T-helper 2 cell treated with Interferon-gamma antibody and Interleukin-4, amounts not matched to agents 100 ng/mL and 5 ng/mL, for 36 hours (primary cell): ENCODE data around the gene HNF1A. TPM values are rescaled to one million over a fixed set of nuclear protein-coding genes. Genes with fewer than 3 reads are reported as not detected.

Experiments used
- intact Hi-C: fragments of 100-400 bp; cut with micrococcal nuclease; formaldehyde crosslinking; loops from one replicate; pipeline ENCODE4 v1.15.1; 2023
- total RNA-seq: library from RNA; stranded (reverse); gene quantifications from 2 replicates; pipeline ENCODE4 v1.2.3, GENCODE V29; 2022

The HNF1A gene
- total RNA-seq, 1 donor from 2014 or later: not detected

DNA sequence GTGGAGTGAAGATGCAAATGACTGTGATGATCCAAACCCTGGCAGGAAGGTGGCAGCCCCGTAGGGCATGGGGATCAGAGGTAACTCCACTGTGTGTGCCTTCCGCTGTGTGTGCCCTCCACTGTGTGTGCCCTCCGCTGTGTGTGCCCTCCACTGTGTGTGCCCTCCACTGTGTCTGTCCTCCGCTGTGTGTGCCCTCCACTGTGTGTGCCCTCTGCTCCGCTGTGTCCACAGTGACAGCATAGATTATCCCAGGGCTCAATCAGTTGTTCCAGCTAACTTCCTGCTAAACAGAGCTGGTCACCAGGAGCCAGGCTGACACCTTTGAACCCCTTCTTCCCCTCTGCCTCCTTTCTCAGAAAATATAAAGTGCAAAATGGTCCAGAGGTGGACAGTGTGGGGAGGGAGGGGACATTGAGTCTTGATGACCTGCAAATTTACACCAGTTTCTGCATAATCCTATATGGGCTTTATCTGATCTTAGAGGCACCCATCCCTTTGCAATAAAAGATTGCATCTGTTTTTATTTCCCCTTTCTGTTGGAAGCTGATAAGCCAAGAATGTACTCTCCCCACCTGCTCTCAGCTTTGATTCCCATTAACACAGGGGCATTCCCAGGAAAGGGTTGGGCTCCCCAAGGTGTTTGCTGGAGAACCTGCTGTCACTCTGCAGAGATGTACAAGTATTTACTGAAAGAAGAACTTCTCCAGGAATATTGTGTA lies 21.6 kb upstream of the HNF1A start:
- intact Hi-C loops: no loop called here

- intact Hi-C loops: no loop called here
Observed at GRCh38 chr12:120959111-120959878, 19.0 kb upstream of the HNF1A start.

GRCh38 chr12:120960657-120961056 lies 17.7 kb upstream of the HNF1A start:
- intact Hi-C loops: loop anchor here (10.0 kb wide), 1 partner anchor 236 kb away; the partner anchor contains the start of gene ACADS

DNA sequence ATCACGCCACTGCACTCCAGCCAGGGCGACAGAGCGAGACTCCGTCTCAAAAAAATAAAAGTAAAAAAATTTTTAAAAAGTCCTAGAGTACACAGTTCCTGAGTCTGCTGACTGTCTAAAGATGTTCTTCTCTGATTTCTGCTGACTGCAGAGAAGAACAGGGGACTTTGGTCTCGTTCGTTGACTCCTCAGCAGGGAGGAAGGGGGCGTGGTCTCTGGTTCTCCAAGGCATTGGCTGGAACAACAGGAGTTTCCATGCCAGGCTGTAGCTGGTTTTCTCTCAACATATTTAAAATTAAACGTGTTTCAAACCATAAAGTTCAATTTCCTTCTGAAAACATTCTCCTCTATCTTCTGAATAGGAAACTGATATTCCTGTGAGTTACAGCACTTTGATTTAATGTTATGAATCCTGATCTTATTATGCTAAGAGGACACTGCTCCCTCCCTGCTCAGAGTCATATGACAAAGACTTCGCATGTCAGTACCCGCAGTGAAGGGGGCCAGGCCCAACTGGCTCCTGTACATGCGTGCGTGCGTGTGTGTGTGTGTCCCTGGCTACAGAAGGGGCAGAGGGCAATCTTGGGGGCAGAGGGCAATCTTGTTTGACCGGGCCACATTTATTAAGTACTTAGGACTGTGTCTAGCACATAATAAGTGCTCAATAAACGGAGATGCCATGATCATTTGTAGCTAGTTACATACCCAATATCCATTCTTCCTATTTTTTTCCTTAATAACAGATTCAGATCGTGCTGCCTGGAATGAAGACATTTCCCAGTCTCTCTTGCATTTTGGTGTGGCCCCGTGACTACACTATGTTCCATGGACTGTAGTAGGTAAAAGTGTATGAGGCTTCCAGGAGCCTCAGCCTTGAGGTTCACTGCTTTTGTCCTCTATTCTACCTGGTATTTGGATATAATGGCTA lies 16.5 kb upstream of the HNF1A start:
- intact Hi-C loops: loop anchor here (10.0 kb wide), 1 partner anchor 237 kb away; the partner anchor contains the start of gene ACADS

GRCh38 chr12:120962532-120963020 lies 15.8 kb upstream of the HNF1A start:
- intact Hi-C loops: loop anchor here (10.0 kb wide), 1 partner anchor 238 kb away; the partner anchor contains the start of gene ACADS

- intact Hi-C loops: loop anchor here (10.0 kb wide), 1 partner anchor 239 kb away; the partner anchor contains the start of gene ACADS
Observed at GRCh38 chr12:120964298-120964697, 14.0 kb upstream of the HNF1A start.

DNA sequence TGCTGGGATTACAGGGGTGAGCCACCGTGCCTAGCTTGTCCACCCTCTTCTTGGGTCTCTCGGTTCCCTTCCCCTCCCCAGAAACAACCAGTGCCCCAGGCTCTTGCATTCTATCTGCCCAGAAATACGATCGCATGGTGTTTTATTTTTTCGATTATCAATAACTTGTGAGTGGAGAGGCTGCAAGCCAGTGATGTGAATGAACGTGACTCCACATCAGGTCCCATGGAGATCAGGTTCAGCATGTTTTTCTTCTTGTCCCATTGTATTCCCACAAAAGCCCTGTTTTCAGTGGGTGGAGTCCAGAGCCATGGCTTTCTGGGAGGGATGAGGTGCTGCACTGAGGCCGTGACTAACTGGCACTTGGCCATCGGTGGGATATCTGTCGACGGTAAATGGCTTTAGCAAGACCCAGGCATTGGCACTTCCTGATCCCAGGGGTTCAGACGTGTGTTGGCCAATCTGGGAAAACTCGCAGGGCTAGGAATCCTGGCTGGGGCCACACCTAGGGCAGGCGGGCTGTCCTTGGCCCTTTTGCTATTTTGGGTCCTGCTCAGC lies 12.7 kb upstream of the HNF1A start:
- intact Hi-C loops: loop anchor here (10.0 kb wide), 1 partner anchor 241 kb away; the partner anchor contains the start of gene ACADS

- intact Hi-C loops: no loop called here
Observed at GRCh38 chr12:120970310-120970709, 8.0 kb upstream of the HNF1A start.

DNA sequence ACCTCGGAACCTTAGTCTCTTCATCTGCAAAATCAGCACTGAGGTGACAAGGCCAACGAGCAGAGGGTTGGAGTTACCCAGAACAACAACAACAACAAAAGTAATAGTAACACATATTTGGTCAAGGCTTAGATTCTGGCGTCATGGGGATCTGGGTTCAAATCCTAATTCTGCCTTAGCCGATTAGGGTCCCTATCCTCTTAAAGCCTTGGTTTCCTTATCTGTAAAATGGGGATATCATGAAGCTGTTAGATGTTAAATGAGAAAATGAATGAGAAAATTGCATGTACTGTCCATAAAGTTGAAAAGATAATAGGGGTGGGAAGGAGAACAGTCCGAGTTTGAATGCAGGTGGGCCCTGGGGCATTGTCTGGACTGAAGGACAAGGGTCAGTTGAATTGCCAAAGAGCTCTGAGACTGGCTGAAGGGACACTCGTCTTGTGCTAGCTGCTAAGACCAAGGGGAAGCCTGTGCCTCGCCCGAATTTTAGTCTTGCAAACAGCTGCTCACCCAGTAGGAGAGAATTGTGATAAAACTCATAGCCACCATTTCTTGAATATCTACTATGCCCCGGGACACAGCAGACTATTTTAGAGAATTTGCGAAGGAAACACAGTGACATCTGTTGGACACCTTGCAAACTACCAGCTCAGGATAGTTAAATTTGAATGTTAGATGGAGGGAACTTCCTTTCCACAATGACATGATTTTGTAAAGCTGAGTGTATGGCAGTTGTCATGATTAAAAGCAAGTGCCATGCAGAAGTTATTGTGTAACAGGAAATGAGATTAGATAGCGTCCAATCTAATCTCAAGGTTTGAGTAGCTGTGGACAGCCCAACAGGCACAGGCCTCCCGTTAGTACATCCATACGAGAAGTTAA lies 6.8 kb upstream of the HNF1A start:
- intact Hi-C loops: loop anchor here (1.0 kb wide), 3 partner anchors 27 to 387 kb away; no protein-coding TSS in a partner anchor

DNA sequence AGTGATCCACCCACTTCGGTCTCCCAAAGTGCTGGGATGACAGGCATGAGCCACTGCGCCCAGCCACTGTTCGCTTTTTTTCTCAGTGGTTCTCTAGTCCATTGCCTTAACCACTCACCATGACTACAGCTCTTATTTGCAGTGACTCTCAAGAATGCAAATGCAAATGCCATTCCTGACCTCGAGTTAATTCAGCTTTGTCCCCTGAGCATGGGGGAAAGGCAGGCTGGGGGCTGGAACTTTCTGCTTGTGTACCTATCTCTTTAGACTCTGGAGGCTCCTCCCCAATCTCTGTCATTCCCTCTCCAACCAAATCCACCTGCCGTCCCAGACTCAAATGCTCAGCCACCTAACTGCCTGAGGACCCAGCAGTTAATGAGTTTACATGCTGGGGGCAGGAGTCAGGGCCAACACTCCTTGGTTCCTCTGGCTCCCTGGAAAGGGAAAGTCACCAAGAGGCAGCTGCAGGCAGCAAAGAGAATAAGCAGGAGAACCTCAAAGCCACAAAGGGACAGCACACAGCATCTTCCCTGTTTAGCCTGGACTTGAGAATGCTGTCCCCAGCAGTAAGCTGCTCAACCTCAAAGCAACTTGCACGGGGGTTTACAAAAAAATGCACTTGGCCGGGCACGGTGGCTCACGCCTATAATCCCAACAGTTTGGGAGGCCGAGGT lies 5.3 kb upstream of the HNF1A start:
- intact Hi-C loops: no loop called here

- intact Hi-C loops: no loop called here
Observed at GRCh38 chr12:120977531-120978295, 630 bp upstream of the HNF1A start.

DNA sequence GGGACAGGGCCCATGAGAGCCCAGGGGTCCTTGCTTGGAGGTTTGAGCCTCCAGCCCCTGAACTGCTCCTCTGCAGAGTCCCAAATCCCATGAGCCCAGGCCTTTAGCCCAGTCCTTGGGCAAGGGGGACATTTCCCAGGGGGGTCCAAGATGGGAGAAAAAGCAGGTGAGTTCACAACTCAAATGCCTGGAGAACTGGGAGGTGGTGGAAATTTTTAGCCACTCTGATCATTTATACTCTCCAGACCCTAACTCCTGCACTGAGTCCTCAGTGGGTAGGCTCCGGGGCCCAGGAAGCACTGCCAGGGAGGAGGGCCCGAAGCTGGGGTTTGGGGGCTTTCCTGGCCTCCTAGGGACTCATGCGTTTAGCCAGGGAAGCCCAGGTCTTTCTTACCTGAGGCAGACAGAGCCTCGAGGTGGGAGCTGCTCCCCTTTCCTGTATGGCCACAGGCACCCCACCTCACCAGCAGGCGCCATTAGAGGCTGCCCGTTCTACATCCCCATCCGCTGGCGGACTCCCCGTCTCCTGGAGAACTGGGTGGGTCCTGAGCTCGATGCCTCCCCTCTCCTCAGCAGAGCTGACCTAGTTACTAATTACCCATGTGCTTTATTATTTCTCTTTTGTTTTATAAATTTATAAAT lies 998 bp downstream of the HNF1A start:
- intact Hi-C loops: no loop called here

GRCh38 chr12:120979862-120980696 lies 1.7 kb downstream of the HNF1A start:
- intact Hi-C loops: no loop called here

GRCh38 chr12:120980800-120981368 lies 2.5 kb downstream of the HNF1A start:
- intact Hi-C loops: no loop called here

GRCh38 chr12:120981407-120981941 lies 3.1 kb downstream of the HNF1A start:
- intact Hi-C loops: no loop called here

DNA sequence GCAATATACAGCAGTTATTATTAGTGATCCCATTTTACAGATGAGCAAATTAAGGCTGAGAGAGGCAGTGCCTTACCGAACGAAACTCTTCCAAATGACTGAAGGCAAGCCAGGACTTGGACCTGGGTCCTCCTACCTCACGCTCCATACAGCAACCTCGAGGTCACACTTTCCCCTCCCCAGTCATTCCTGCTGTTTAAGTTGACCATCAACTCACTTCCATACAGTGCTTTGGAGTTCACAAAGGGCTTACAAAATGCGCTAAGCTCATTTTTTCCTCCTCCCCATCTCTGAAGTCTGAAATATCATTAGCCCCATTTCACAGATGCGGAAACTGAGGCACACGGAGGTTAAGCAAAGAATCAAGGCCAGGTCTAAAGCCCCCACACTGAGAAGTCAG lies 4.3 kb downstream of the HNF1A start:
- intact Hi-C loops: no loop called here
